NB4 (cell line): ENCODE measurements around the gene C20orf141.

ENCODE experiments used
- CTCF ChIP-seq: IDR thresholded peaks from one replicate; pipeline ENCODE4 v1.5.1; 2012; ENCODE audit warnings: low read depth, low read length
- MYC ChIP-seq: IDR thresholded peaks from 2 replicates; pipeline ENCODE4 v1.6.1; 2011; ENCODE audit warnings: low read depth, low read length

GRCh38 chr20:2814587-2815051, at the start of gene C20orf141:
- TF ChIP-seq MYC (no peak), CTCF (no peak)
